OCI-M2 (cell line): ENCODE measurements around the gene PKP3.
"Not testable (repeated sequence)": the region's sequence is repeated elsewhere in the genome, so short reads cannot be mapped to it uniquely, and the experiment has no call there.

Source experiments
- DNase-seq: peaks from one replicate; lab custom pipeline; 2025; ENCODE audit not compliant: unreplicated experiment; lab: John Stamatoyannopoulos, UW

PKP3 gene

GRCh38 chr11:394034-394857, at the start of gene PKP3:
PKP3 (plus strand) TSS chr11:394209; CDS start chr11:394293, 84 bp downstream.
- DNase-seq, result no peak

- no peak for DNase-seq
Observed at GRCh38 chr11:344836-345578, 49.0 kb upstream of the PKP3 start.

- DNase-seq, result no peak
Observed at GRCh38 chr11:346529-346928, 47.5 kb upstream of the PKP3 start.

- DNase-seq, result not testable (repeated sequence)
Observed at GRCh38 chr11:349270-349954, 44.6 kb upstream of the PKP3 start.

GRCh38 chr11:350033-350722, 43.8 kb upstream of the PKP3 start:
- DNase-seq, result not testable (repeated sequence)

GRCh38 chr11:350723-351255, 43.2 kb upstream of the PKP3 start:
- no peak for DNase-seq

- no peak for DNase-seq
Observed at GRCh38 chr11:351411-351810, 42.6 kb upstream of the PKP3 start.

- no peak for DNase-seq
Observed at GRCh38 chr11:352456-353031, 41.5 kb upstream of the PKP3 start.

GRCh38 chr11:353179-353873, 40.7 kb upstream of the PKP3 start:
- no peak for DNase-seq

GRCh38 chr11:355581-356458, 38.2 kb upstream of the PKP3 start:
- no peak for DNase-seq

GRCh38 chr11:356610-357009, 37.4 kb upstream of the PKP3 start:
- no peak for DNase-seq

GRCh38 chr11:357582-357981, 36.4 kb upstream of the PKP3 start:
- no peak for DNase-seq

- DNase-seq, result no peak
Observed at GRCh38 chr11:358129-358800, 35.7 kb upstream of the PKP3 start.

GRCh38 chr11:359181-359714, 34.8 kb upstream of the PKP3 start:
- no peak for DNase-seq

- DNase-seq, result no peak
Observed at GRCh38 chr11:360326-361280, 33.4 kb upstream of the PKP3 start.

GRCh38 chr11:362642-363442, 31.2 kb upstream of the PKP3 start:
- DNase-seq, result no peak
